H9 (cell line): ENCODE measurements around the gene TMEM156. TPM values are rescaled to one million over a fixed set of nuclear protein-coding genes. Genes with fewer than 3 reads are reported as not detected.

Experiments used
- DNase-seq: peaks from one replicate; pipeline ENCODE4 v3.0.0-alpha.2; 2017
- H2AFZ ChIP-seq: one replicate; pipeline ENCODE4 v1.6.1; 2013; ENCODE audit warnings: mild to moderate bottlenecking, low read length, control low read depth, moderate library complexity
- H2AK5ac ChIP-seq: 2 replicates; pipeline ENCODE4 v1.6.1; 2013; ENCODE audit warnings: low read length, control low read depth, mixed read lengths; ENCODE audit not compliant: insufficient read length
- H2BK120ac ChIP-seq: one replicate; pipeline ENCODE4 v1.6.1; 2013; ENCODE audit warnings: low read depth, mild to moderate bottlenecking, low read length, control low read depth, inconsistent platforms; ENCODE audit not compliant: poor library complexity, severe bottlenecking
- H2BK12ac ChIP-seq: 2 replicates; pipeline ENCODE4 v1.6.1; 2013; ENCODE audit warnings: low read length, control low read depth, mixed read lengths, low read depth; ENCODE audit not compliant: insufficient read length
- H2BK15ac ChIP-seq: 2 replicates; pipeline ENCODE4 v1.6.1; 2013; ENCODE audit warnings: low read depth, low read length, control low read depth
- H2BK20ac ChIP-seq: one replicate; pipeline ENCODE4 v1.6.1; 2013; ENCODE audit warnings: low read depth, mild to moderate bottlenecking, low read length, control low read depth, inconsistent platforms; ENCODE audit not compliant: poor library complexity, severe bottlenecking
- H2BK5ac ChIP-seq: 2 replicates; pipeline ENCODE4 v1.6.1; 2013; ENCODE audit warnings: low read length, control low read depth, mixed read lengths; ENCODE audit not compliant: insufficient read length
- H3K14ac ChIP-seq: 2 replicates; pipeline ENCODE4 v1.6.1; 2013; ENCODE audit warnings: low read length, control low read depth; ENCODE audit not compliant: insufficient read depth
- H3K18ac ChIP-seq: 2 replicates; pipeline ENCODE4 v1.6.1; 2013; ENCODE audit warnings: low read depth, mild to moderate bottlenecking, mixed read lengths, low read length, control low read depth; ENCODE audit not compliant: insufficient read length
- H3K23ac ChIP-seq: 2 replicates; pipeline ENCODE4 v1.6.1; 2013; ENCODE audit warnings: low read length, control low read depth, mixed read lengths, low read depth; ENCODE audit not compliant: insufficient read length
- H3K23me2 ChIP-seq: 2 replicates; pipeline ENCODE4 v1.6.1; 2013; ENCODE audit warnings: low read depth, mild to moderate bottlenecking, mixed read lengths, low read length, control low read depth; ENCODE audit not compliant: insufficient read length, poor library complexity, severe bottlenecking
- H3K27ac ChIP-seq: 2 replicates; pipeline ENCODE4 v1.5.1; 2013; ENCODE audit warnings: low read length, control low read depth, mixed read lengths, low read depth; ENCODE audit not compliant: insufficient read length
- H3K27me3 ChIP-seq: 2 replicates; pipeline ENCODE4 v1.6.1; 2013; ENCODE audit warnings: low read length, control low read depth, inconsistent platforms; ENCODE audit not compliant: insufficient read depth
- H3K4ac ChIP-seq: 2 replicates; pipeline ENCODE4 v1.6.1; 2013; ENCODE audit warnings: low read depth, mild to moderate bottlenecking, control low read depth, inconsistent platforms, low read length, moderate library complexity
- H3K4me1 ChIP-seq: 2 replicates; pipeline ENCODE4 v1.6.1; 2013; ENCODE audit warnings: low read length, control low read depth, inconsistent platforms; ENCODE audit not compliant: insufficient read depth
- H3K4me2 ChIP-seq: 2 replicates; pipeline ENCODE4 v1.6.1; 2013; ENCODE audit warnings: low read length, control low read depth, mixed read lengths; ENCODE audit not compliant: insufficient read length, insufficient read depth
- H3K56ac ChIP-seq: 2 replicates; pipeline ENCODE4 v1.6.1; 2013; ENCODE audit warnings: low read depth, mild to moderate bottlenecking, mixed read lengths, low read length, control low read depth; ENCODE audit not compliant: insufficient read length
- H3K79me1 ChIP-seq: 2 replicates; pipeline ENCODE4 v1.6.1; 2013; ENCODE audit warnings: low read depth, mild to moderate bottlenecking, moderate library complexity, low read length, control low read depth, inconsistent platforms; ENCODE audit not compliant: insufficient read depth, poor library complexity, severe bottlenecking
- H3K79me2 ChIP-seq: 2 replicates; pipeline ENCODE4 v1.6.1; 2013; ENCODE audit warnings: low read length, control low read depth, inconsistent platforms; ENCODE audit not compliant: insufficient read depth
- H3K9ac ChIP-seq: 2 replicates; pipeline ENCODE4 v1.6.1; 2013; ENCODE audit warnings: low read length, control low read depth, mixed read lengths; ENCODE audit not compliant: insufficient read length; ENCODE audit errors: extremely low read depth
- H3K9me3 ChIP-seq: one replicate; pipeline ENCODE4 v1.6.1; 2013; ENCODE audit warnings: low read depth, low read length, inconsistent platforms; ENCODE audit not compliant: control insufficient read depth
- H3T11ph ChIP-seq: one replicate; pipeline ENCODE4 v1.6.1; 2013; ENCODE audit warnings: mild to moderate bottlenecking, low read length, control low read depth, inconsistent platforms
- H4K20me1 ChIP-seq: one replicate; pipeline ENCODE4 v1.6.1; 2013; ENCODE audit not compliant: control insufficient read depth, insufficient read length, insufficient read depth
- H4K5ac ChIP-seq: 2 replicates; pipeline ENCODE4 v1.6.1; 2013; ENCODE audit warnings: low read depth, mild to moderate bottlenecking, mixed read lengths, low read length, control low read depth; ENCODE audit not compliant: insufficient read length
- H4K8ac ChIP-seq: replicated peaks from 2 replicates; pipeline ENCODE4 v1.6.1; 2013; ENCODE audit warnings: low read length, control low read depth, mixed read lengths, low read depth; ENCODE audit not compliant: insufficient read length
- H4K91ac ChIP-seq: 2 replicates; pipeline ENCODE4 v1.6.1; 2013; ENCODE audit warnings: low read depth, mild to moderate bottlenecking, moderate library complexity, mixed read lengths, low read length, control low read depth; ENCODE audit not compliant: insufficient read length
- H3K27ac Mint-ChIP-seq, 3 experiments: 2 replicates in 2 of 3; 3 replicates in 1 of 3; pipeline ENCODE4 v1.8.0; 2020 to 2021; ENCODE audit warnings: mixed read lengths in 3 of 3, mild to moderate bottlenecking in 1 of 3, moderate library complexity in 1 of 3
- H3K27me3 Mint-ChIP-seq: 2 replicates; pipeline ENCODE4 v1.8.0; 2021; ENCODE audit warnings: low read depth, mild to moderate bottlenecking, moderate library complexity, mixed read lengths
- H3K36me3 Mint-ChIP-seq, 3 experiments: 2 replicates in 2 of 3; 3 replicates in 1 of 3; pipeline ENCODE4 v1.8.0; 2020 to 2021; ENCODE audit warnings: low read depth in 3 of 3, mixed read lengths in 3 of 3; ENCODE audit not compliant: insufficient read depth in 1 of 3
- H3K4me1 Mint-ChIP-seq, 2 experiments: 2 replicates each; pipeline ENCODE4 v1.8.0; 2020; ENCODE audit warnings: mixed read lengths in 2 of 2
- H3K4me3 Mint-ChIP-seq, 2 experiments: 2 replicates in 1 of 2; 3 replicates in 1 of 2; pipeline ENCODE4 v1.8.0; 2020 to 2021; ENCODE audit warnings: mild to moderate bottlenecking in 2 of 2, mixed read lengths in 2 of 2, moderate library complexity in 1 of 2
- H3K9me3 Mint-ChIP-seq, 2 experiments: 2 replicates in 1 of 2; 3 replicates in 1 of 2; pipeline ENCODE4 v1.8.0; 2020; ENCODE audit warnings: mild to moderate bottlenecking in 2 of 2, mixed read lengths in 2 of 2, moderate library complexity in 1 of 2
- CTCF ChIP-seq: fragments of 200-600 bp; sonication (generic); conservative IDR thresholded peaks from 3 replicates; pipeline ENCODE4 v1.8.0; 2021; ENCODE audit warnings: antibody characterized with exemption, mild to moderate bottlenecking
- total RNA-seq: library from RNA; stranded (reverse); gene quantifications from 2 replicates; pipeline ENCODE4 v1.2.1, GENCODE V29; 2021

TMEM156 gene
- total RNA-seq, 1 experiment from 2014 or later: not detected

GRCh38 chr4:39026096-39026495, 6.1 kb downstream of the TMEM156 start:
- Histone ChIP-seq H4K91ac (no peak overlapping the region), H3K4me2 (no peak overlapping the region), H4K8ac (no peak overlapping the region), H3K14ac (no peak overlapping the region), H3K23me2 (no peaks in the 10 kb centered on the region), H4K5ac (no peak overlapping the region), H3K4me1 (no peaks in the 10 kb centered on the region), H3K79me1 (no peaks in the 10 kb centered on the region), H2AK5ac (no peak overlapping the region), H2BK12ac (no peak overlapping the region), H2BK120ac (no peak overlapping the region), H2AFZ (no peak overlapping the region), H3K9me3 (no peaks in the 10 kb centered on the region), H3K4ac (no peak overlapping the region), H3T11ph (no peak overlapping the region), H4K20me1 (no peaks in the 10 kb centered on the region), H3K79me2 (no peaks in the 10 kb centered on the region), H3K56ac (no peak overlapping the region), H3K9ac (no peak overlapping the region), H2BK15ac (no peak overlapping the region), H3K18ac (no peak overlapping the region), H3K27me3 (no peaks in the 10 kb centered on the region), H2BK20ac (no peak overlapping the region), H3K27ac (no peak overlapping the region), H2BK5ac (no peak overlapping the region), H3K23ac (no peak overlapping the region)
- H3K4me3 Mint-ChIP-seq: no peak overlapping the region
- H3K36me3 Mint-ChIP-seq: no peaks in the 10 kb centered on the region
- no peak overlapping the region for H3K27ac Mint-ChIP-seq
- H3K9me3 Mint-ChIP-seq: peaks cover 0 to 2% of the 10 kb centered on the region in 2 experiments; a peak in 2 of 5 replicates
- H3K4me1 Mint-ChIP-seq: no peaks in the 10 kb centered on the region
- DNase-seq: no peak
- H3K27me3 Mint-ChIP-seq: no peaks in the 10 kb centered on the region
- no peak for TF ChIP-seq CTCF
